Stimulated activated naive CD8-positive, alpha-beta T cell treated with anti-CD3 and anti-CD28 coated beads, Interleukin-15, amount 100 ng/mL, for 72 hours (primary cell): ENCODE data around the gene CCDC122.

Experiments used
- ATAC-seq: fragments of 150-1000 bp; cut with Tn5 transposase; 2 replicates; pipeline ENCODE4 v1.10.0; 2021; ENCODE audit warnings: mild to moderate bottlenecking, moderate library complexity
- DNase-seq, 2 donors: peaks; one replicate each; pipeline ENCODE4 v3.0.0; 2021 to 2022
- H3K27ac Mint-ChIP-seq, 2 donors: one replicate each; pipeline ENCODE4 v1.8.0; 2022; ENCODE audit warnings: mild to moderate bottlenecking in 2 of 2, mixed read lengths in 2 of 2, moderate library complexity in 2 of 2
- H3K27me3 Mint-ChIP-seq: one replicate; pipeline ENCODE4 v1.8.0; 2022; ENCODE audit warnings: mixed read lengths
- H3K4me1 Mint-ChIP-seq: one replicate; pipeline ENCODE4 v1.8.0; 2022; ENCODE audit warnings: mild to moderate bottlenecking, mixed read lengths
- H3K4me3 Mint-ChIP-seq, 2 donors: one replicate each; pipeline ENCODE4 v1.8.0; 2022; ENCODE audit warnings: mild to moderate bottlenecking in 2 of 2, mixed read lengths in 2 of 2, moderate library complexity in 1 of 2
- H3K9me3 Mint-ChIP-seq, 2 donors: one replicate each; pipeline ENCODE4 v1.8.0; 2022; ENCODE audit warnings: mixed read lengths in 2 of 2

Gene CCDC122

DNA sequence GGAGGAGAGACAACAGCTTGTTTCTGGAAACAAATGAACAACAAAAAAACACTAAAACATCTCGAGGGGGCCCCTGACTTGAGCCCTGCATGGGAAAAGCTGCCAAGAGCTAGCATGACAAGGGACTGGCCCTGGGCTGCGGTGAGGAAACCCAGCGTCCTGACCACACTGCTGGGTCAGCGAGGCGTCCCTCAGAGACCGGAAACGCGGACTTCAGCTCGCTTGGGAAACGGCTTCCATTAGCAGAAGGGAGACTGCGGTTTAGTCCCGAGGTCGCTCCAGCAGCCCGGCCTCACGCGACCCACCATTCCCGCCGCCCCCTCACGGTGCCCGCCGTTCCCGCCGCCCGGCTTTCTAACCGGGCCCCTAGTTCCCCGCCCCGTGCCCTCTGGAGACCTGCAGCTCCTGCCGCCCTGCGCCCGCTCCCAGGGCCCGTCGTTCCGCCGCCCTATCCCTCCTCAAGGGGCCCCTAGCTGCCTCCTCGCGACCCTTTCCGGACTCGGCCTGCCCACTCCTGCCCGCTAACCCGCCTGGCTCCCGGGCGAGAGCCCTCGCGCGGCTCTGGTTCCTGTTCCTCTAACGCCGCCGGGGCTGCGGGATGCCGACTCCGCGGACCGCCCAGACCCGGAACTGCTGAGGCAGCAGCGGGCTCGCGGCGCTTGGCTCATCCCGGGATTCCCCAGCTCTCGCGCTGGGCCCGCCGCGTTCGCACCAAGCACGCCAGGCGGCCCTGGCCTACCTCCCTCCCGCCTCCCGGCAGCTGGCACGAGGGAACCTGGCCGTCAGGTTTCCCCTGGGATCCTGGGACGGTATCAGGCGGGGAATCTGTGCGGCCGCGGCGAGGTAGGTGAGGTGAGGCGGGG is at the start of gene CCDC122:
CCDC122 (minus strand) TSS at position 849 of the 863 bp plus-strand sequence. CDS start 10,364 bp downstream, outside the sequence.
- peak within 1 kb of the TSS; percentile 95 to 99 for H3K27ac Mint-ChIP-seq
- peaks cover 8% of the 10 kb centered on the region for H3K27me3 Mint-ChIP-seq
- peak; percentile 75 to 84 for DNase-seq
- peak; percentile 94 for ATAC-seq
- H3K4me1 Mint-ChIP-seq = peaks cover 26% of the 10 kb centered on the region
- H3K4me3 Mint-ChIP-seq = peak within 1 kb of the TSS; percentile 91 to 96
- no peaks in the 10 kb centered on the region for H3K9me3 Mint-ChIP-seq

DNA sequence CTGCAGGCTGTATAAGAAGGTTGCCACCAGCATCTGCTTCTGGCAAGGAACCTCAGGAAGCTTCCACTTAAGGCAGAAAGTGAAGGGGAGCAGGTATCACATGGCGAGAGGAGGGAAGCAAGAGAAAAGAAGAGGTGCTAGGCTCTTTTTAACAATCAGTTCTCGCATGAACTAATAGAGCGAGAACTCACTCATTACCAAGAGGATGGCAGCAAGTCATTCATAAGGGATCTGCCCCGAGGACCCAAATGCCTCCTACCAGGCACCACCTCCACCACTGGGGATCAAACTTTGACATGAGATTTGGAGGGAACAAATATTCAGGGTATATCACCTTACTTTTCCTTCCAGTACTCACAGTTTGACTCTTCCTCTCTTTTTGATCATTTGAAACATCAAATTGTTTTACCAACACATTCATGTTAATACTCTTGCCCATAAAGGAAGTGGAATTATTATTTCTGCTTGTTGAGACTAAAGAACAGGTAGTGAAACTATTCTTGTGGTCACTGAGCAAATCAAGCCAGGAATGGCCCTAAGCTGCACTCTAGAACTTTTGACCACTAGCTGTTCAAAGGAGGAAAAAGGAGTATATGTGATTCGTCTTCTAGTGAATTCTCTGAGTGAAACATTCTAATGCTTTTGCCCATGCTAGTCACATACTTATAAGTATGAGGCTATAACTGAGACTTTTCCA is 45.2 kb upstream of the CCDC122 start:
- H3K27me3 Mint-ChIP-seq = peaks cover 26% of the 10 kb centered on the region
- no peaks in the 10 kb centered on the region for H3K4me1 Mint-ChIP-seq
- H3K9me3 Mint-ChIP-seq = no peaks in the 10 kb centered on the region
- peak overlapping the region in 1 of 2 donors; percentile 12 for H3K27ac Mint-ChIP-seq
- H3K4me3 Mint-ChIP-seq = no peak overlapping the region
- no peak for DNase-seq
- ATAC-seq = no peak

DNA sequence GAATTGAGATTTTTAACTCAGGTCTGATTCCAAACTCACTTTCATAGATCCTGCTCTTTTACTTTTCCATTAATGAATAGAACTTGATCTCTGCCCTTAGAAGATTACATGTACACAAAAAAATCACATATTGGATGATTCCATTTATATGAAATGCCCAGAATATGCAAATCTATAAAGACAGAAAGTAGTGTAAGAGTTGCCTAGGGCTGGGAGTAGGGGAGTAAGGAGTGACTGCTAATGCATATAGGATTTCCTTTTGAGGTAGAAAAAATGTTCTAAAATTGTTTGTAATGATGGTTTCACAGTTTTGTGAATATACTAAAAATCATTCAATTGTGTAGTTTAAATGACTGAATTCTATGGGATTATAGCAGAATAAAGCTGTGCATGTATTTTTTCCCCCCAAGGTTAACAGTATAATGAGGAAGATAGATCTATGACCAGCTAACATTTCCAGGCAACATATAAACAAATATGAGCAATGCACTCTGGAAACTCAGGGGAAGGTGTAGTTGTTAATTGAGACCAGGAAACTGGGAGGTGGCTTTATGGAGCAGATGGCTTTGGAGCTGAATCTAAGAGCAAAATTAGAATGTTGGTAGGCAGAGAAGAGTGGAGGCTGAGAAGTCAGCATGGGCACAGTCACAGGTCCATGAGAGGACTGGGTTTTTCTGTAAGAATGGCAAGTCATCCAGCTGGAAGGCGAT is 41.6 kb upstream of the CCDC122 start:
- H3K9me3 Mint-ChIP-seq = no peaks in the 10 kb centered on the region
- H3K27ac Mint-ChIP-seq = no peak overlapping the region
- DNase-seq (no peak), ATAC-seq (no peak)
- no peaks in the 10 kb centered on the region for H3K4me1 Mint-ChIP-seq
- no peak overlapping the region for H3K4me3 Mint-ChIP-seq
- H3K27me3 Mint-ChIP-seq = peaks cover 26% of the 10 kb centered on the region

DNA sequence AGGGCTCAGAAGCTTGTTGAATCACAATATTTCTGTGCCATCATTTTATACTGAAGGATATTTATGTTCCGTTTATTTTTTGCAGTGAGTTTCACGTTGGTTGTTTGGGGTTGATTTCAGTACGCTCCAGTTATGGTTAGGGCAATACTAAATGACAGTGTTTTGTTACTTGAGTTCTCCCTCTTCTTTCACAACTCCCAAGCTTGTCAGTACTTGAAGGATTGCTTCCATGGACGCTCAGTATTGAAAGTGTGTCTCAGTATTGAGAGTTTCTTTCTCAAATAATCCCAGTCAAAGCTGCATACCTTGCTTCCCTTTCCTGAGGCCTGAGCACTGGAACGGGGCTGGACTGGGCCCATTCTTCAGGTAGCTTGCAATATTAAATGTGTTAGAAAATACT is 39.1 kb upstream of the CCDC122 start:
- DNase-seq = no peak
- Mint-ChIP-seq H3K4me3 (no peak overlapping the region), H3K4me1 (no peaks in the 10 kb centered on the region), H3K27me3 (peaks cover 24% of the 10 kb centered on the region), H3K9me3 (no peaks in the 10 kb centered on the region), H3K27ac (peak overlapping the region in 1 of 2 donors; percentile 23)
- no peak for ATAC-seq

DNA sequence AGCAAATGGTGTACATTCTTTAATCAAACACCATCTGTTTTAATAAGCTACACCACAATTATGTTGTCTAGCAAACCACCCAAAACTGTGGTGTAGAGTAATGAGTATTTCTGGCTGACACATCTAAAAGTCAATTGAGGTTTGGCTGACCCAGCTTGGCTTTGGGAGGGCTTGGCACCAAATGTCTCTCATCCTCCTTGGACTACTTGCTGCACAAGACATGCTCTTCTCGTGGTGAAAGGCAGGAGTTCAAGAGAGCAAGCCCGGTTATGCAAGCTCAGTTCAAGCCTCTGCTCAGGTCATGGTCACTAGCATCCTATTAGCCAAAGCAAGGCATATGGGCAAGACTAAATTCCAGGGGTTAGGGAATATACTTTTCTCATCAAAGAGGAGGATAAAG is 37.3 kb upstream of the CCDC122 start:
- Mint-ChIP-seq H3K27me3 (peaks cover 36% of the 10 kb centered on the region), H3K4me1 (no peaks in the 10 kb centered on the region), H3K9me3 (no peaks in the 10 kb centered on the region), H3K27ac (no peak overlapping the region), H3K4me3 (no peak overlapping the region)
- ATAC-seq = no peak
- no peak for DNase-seq

DNA sequence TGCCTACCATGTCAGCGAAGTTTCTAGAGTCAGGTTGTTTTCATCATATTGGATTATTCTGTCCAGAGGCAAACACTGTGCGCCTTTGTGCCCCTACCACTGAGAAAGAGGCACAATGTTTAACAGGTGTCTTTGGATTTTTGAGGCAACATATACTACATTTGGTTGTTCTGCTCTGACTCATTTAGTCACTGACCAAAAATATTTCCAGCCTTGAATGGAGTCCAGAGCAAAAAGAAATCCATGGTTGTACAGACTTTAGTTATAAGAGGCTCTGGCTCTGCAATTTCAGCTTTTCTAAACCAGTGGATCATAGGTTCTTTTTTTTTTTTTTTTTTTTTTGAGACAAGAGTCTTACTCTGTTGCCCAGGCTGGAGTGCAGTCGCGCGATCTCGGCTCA is 35.9 kb upstream of the CCDC122 start:
- ATAC-seq (no peak), DNase-seq (no peak)
- Mint-ChIP-seq H3K4me3 (no peak overlapping the region), H3K27me3 (peaks cover 23% of the 10 kb centered on the region), H3K4me1 (no peaks in the 10 kb centered on the region), H3K27ac (no peak overlapping the region), H3K9me3 (no peaks in the 10 kb centered on the region)

DNA sequence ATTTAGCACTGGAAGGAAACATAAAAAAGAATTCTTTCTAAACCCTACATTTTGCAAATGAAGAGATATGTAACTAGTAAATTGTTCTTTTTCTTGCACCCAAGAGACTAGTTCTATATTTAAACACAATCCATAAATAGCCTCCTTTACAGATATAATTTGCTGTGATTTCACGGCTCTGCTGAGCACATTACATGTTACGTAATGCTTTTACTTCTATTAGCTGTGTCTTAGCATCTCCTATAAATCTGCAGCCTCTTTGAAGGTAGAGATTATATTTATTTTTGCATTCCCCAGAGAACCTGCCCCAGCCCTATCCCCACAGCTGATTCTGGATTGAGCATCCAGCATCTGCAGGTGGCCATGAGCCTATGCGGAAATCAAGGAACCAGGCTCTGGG is 32.3 kb upstream of the CCDC122 start:
- Mint-ChIP-seq H3K27ac (no peak overlapping the region), H3K4me3 (no peak overlapping the region), H3K9me3 (no peaks in the 10 kb centered on the region), H3K4me1 (peaks cover 7% of the 10 kb centered on the region), H3K27me3 (peaks cover 18% of the 10 kb centered on the region)
- DNase-seq (no peak), ATAC-seq (no peak)

DNA sequence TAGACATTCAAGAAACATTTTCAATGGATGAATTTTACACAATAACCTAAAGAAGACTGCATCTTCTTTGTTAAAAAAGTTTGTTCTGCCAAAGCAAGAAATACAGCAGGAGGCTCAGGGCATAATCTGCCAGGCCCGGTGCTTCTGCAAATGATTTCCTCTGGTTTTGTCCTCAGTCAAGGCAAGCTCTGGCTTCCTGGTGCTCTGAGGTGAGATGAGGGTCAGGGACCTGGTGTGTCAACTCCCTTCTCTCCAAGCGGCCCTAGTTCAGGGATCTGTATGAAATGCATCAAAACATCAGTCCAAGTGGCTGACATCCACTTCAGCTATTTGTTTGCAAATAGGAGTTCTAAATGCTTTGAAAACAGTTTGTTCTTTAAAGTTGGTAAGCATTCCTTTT is 31.7 kb upstream of the CCDC122 start:
- Mint-ChIP-seq H3K9me3 (no peaks in the 10 kb centered on the region), H3K4me3 (no peak overlapping the region), H3K27ac (no peak overlapping the region), H3K27me3 (peaks cover 18% of the 10 kb centered on the region), H3K4me1 (peaks cover 7% of the 10 kb centered on the region)
- DNase-seq (no peak), ATAC-seq (no peak)

DNA sequence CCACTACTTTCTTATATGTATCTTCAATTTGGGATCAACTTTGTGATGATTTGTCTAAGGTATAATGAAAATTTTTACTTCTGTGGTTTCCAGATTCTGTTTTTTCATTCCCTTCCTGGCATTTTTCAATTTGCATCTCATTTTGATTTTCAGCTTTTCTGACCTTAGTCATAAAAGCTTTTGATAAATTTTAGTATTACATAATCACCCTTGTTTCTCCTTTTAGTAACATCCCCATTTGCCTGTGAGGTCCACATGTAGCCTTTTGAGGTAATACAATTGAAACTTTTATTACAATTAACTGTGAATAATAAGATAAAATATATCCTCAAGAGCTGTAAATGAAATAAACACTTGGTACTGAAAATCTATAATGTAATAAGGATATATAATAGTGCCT is 31.3 kb upstream of the CCDC122 start:
- no peak for ATAC-seq
- Mint-ChIP-seq H3K4me1 (peaks cover 7% of the 10 kb centered on the region), H3K9me3 (no peaks in the 10 kb centered on the region), H3K27me3 (peaks cover 22% of the 10 kb centered on the region), H3K4me3 (no peak overlapping the region), H3K27ac (no peak overlapping the region)
- DNase-seq = no peak

DNA sequence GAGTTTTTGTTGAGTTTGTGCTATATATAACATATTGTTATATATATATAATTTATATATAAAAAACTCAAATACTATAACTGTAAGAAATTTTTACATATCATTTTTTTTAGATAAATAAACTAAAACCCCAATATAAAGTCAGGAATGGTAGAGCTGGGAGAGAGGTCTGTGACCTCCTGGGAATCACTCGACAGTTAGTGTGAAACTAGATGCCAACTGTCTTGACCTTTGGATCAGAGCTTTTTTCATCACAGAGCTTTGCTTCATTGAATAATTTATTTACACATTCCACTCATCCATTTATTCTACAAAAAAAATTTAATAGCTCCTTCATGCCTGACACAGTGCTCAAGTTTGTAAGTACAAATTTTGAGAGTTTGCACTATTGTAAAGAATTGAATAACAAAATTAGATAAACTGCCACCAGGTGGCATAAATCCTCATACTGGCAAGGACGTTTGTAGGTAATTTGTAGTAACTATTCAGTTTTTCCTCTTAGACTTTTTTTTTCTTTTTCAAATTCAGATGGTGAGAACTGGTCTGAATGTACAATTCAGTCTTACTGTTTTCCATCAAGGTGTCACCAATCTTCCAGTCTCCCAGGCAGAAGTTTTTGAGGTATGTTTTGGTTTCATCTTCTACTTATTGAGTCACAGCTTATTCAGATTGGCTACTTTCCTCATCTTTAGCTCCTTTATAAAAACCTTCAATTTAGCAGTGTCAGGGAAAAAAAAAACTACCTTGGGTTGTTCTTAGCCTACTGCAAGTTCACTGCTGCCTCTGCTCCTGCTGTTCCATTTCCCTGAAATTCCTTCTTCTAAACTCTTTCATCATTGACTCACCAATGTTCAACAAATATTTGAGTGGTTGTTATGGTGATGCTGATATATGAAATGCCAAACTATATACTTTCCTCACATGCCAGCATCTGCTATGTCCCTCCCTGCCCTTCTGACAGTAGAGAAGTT is 28.9 kb upstream of the CCDC122 start:
- Mint-ChIP-seq H3K4me3 (no peak overlapping the region), H3K9me3 (no peaks in the 10 kb centered on the region), H3K27me3 (peaks cover 28% of the 10 kb centered on the region), H3K4me1 (peaks cover 7% of the 10 kb centered on the region), H3K27ac (no peak overlapping the region)
- ATAC-seq = peak; percentile 49
- no peak for DNase-seq

DNA sequence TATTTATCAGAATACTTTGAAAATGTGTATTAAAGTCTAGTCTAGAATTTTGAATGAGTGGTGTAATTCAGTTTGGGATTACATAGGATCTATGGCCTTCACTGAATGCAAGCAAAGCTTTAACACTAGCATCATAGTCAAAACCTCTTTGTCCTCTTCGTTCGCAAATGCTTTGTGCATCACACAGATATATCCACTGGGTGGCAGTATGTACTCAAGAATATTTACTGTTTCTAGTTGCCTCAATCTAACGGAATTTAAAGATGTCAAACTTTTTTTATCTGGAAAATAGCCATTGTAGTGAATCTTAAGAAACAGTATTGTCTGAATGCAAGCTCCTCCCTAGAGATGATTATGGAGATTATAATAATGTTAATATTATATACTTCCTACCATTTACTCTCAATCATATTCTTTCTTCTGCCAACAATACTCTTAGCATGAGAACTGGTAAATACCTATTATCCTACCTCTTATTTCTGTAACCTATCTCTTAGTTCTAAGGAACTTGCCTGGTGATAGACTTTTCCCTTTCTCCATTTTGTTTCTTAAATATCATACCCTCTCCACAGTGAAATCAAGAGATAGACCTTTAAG is 26.0 kb upstream of the CCDC122 start:
- Mint-ChIP-seq H3K9me3 (no peaks in the 10 kb centered on the region), H3K27me3 (peaks cover 15% of the 10 kb centered on the region), H3K27ac (no peak overlapping the region), H3K4me1 (peaks cover 7% of the 10 kb centered on the region), H3K4me3 (no peak overlapping the region)
- peak in 1 of 2 donors; percentile 15 for DNase-seq
- ATAC-seq = peak; percentile 55

DNA sequence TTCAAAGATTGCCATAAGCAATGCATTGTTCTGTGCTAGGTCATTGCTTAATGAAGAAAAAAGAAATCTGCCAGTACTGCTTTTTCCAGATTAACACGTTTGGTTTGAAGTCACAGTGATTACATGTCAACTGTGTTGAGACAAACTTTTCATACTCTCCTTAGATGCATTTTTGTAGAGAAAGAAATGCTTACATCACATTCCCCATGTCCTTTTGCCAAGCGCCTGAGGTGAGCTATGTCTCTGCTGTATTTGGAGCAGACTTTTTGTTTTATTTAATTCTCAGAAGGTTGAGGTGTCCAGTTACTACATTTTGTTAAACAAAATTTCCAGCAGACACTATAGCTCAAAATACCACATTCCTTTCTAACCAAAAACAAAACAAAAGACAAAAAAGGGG is 16.4 kb upstream of the CCDC122 start:
- no peak overlapping the region for H3K4me3 Mint-ChIP-seq
- no peaks in the 10 kb centered on the region for H3K4me1 Mint-ChIP-seq
- ATAC-seq (no peak), DNase-seq (no peak)
- no peak overlapping the region for H3K27ac Mint-ChIP-seq
- no peaks in the 10 kb centered on the region for H3K9me3 Mint-ChIP-seq
- H3K27me3 Mint-ChIP-seq = no peaks in the 10 kb centered on the region

DNA sequence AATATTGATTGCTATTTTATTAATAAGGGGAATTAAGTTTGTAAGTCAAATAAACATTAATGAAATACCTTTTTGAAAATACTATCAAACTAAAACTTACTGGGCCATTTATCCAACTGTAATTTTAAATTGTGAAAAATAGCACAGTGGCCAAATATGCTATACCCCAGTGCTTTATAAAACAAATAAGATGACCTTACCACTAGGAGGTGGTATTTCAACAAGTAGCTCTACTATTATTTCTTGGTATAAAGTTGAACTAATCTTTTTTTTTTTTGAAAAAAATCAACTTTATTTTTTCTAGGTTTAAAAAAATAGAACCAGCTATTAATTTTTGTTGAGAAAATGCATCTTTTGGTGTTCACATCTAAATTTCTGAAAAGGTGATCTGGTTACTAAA is 14.9 kb upstream of the CCDC122 start:
- H3K27ac Mint-ChIP-seq = no peak overlapping the region
- ATAC-seq (no peak), DNase-seq (no peak)
- H3K4me1 Mint-ChIP-seq = no peaks in the 10 kb centered on the region
- H3K27me3 Mint-ChIP-seq = no peaks in the 10 kb centered on the region
- H3K9me3 Mint-ChIP-seq = no peaks in the 10 kb centered on the region
- H3K4me3 Mint-ChIP-seq = no peak overlapping the region

DNA sequence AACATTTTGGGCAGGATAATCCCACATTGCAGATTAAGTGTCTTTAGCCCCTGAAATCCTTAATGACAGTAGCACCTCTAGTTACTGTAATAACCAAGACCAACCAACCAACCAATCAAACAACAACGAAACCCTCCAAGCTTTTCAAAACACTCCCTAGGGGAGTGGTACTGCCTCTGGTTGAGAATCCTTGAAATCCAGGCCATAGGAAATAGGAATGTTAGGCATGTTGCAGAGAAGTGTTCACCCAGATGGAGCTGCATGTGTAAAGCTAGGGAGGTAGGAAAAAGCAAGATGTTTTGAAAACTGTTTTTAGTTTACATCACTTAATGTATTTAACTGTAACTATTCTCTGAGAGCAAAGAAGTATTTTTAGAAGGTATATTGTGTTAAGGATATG is 4.7 kb upstream of the CCDC122 start:
- H3K27ac Mint-ChIP-seq = no peak overlapping the region
- ATAC-seq = no peak
- no peaks in the 10 kb centered on the region for H3K9me3 Mint-ChIP-seq
- no peak overlapping the region for H3K4me3 Mint-ChIP-seq
- H3K27me3 Mint-ChIP-seq = peaks cover 8% of the 10 kb centered on the region
- no peak for DNase-seq
- peaks cover 18% of the 10 kb centered on the region for H3K4me1 Mint-ChIP-seq

DNA sequence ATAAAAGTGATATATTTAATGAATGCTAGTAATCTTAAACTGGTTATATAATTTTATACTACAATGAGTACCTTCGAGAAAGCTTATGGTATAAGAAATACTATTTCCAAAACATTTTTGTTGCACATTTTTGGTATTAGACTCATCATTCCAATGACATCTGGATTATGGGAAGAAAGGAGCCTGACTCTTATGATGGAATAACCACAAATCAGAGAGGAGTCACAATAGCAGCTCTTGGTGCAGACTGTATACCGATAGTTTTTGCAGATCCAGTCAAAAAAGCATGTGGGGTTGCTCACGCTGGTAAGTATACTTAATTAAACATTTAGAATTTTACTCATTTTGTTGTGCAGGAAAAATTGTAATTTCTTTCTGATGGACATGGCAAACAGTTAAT is 4.1 kb upstream of the CCDC122 start:
- peaks cover 8% of the 10 kb centered on the region for H3K27me3 Mint-ChIP-seq

More for the DNA sequence above, 4.1 kb upstream of the CCDC122 start:
- ATAC-seq = no peak
- no peak for DNase-seq
- Mint-ChIP-seq H3K4me3 (no peak overlapping the region), H3K27ac (no peak overlapping the region), H3K4me1 (peaks cover 18% of the 10 kb centered on the region), H3K9me3 (no peaks in the 10 kb centered on the region)
